Stimulated activated naive CD4-positive, alpha-beta T cell (primary cell): ENCODE measurements around the gene ZNF275.
"Not testable (repeated sequence)": the region's sequence is repeated elsewhere in the genome, so short reads cannot be mapped to it uniquely, and the experiment has no call there.

Experiments
- DNase-seq, 6 experiments: peaks; one replicate each; lab custom pipeline; 2025; lab: John Stamatoyannopoulos, UW

ZNF275 gene

GRCh38 chrX:153333821-153334653 lies at the start of gene ZNF275:
Gene ZNF275 (plus strand): TSS chrX:153334153. CDS start chrX:153336680, 2,527 bp downstream.
- peak; percentile 71 to 85 (median 76) for DNase-seq

- DNase-seq, result not testable (repeated sequence)
These were observed 48.3 kb upstream of the ZNF275 start for GRCh38 chrX:153285678-153286077.

GRCh38 chrX:153288807-153289206 lies 45.1 kb upstream of the ZNF275 start:
- not testable (repeated sequence) for DNase-seq

GRCh38 chrX:153293485-153294071 lies 40.4 kb upstream of the ZNF275 start:
- not testable (repeated sequence) for DNase-seq

GRCh38 chrX:153297376-153297775 lies 36.6 kb upstream of the ZNF275 start:
- no peak for DNase-seq

- no peak for DNase-seq
These were observed 34.1 kb upstream of the ZNF275 start for GRCh38 chrX:153299855-153300254.

- no peak for DNase-seq
These were observed 32.2 kb upstream of the ZNF275 start for GRCh38 chrX:153301746-153302145.

GRCh38 chrX:153302796-153303195 lies 31.2 kb upstream of the ZNF275 start:
- no peak for DNase-seq

GRCh38 chrX:153303276-153304262 lies 30.4 kb upstream of the ZNF275 start:
- DNase-seq, result no peak

- no peak for DNase-seq
These were observed 28.8 kb upstream of the ZNF275 start for GRCh38 chrX:153304988-153305736.

- no peak for DNase-seq
These were observed 28.0 kb upstream of the ZNF275 start for GRCh38 chrX:153305972-153306371.

- DNase-seq, result no peak
These were observed 27.3 kb upstream of the ZNF275 start for GRCh38 chrX:153306527-153307115.

- no peak for DNase-seq
These were observed 26.4 kb upstream of the ZNF275 start for GRCh38 chrX:153307276-153308178.

GRCh38 chrX:153310901-153311300 lies 23.1 kb upstream of the ZNF275 start:
- DNase-seq, result no peak

- no peak for DNase-seq
These were observed 21.9 kb upstream of the ZNF275 start for GRCh38 chrX:153312041-153312440.

GRCh38 chrX:153312842-153313241 lies 21.1 kb upstream of the ZNF275 start:
- DNase-seq, result no peak

- no peak for DNase-seq
These were observed 16.6 kb upstream of the ZNF275 start for GRCh38 chrX:153317306-153317705.

GRCh38 chrX:153317996-153318722 lies 15.8 kb upstream of the ZNF275 start:
- no peak for DNase-seq

GRCh38 chrX:153318811-153319210 lies 15.1 kb upstream of the ZNF275 start:
- no peak for DNase-seq
